Endothelial cell of umbilical vein (primary cell): ENCODE results near the gene EPS15. TPM values are rescaled to one million over a fixed set of nuclear protein-coding genes. Genes with fewer than 3 reads are reported as not detected.
"Not testable (repeated sequence)": the region's sequence is repeated elsewhere in the genome, so short reads cannot be mapped to it uniquely, and the experiment has no call there.

Experiments used
- BruUV-seq: library from RNA; stranded (reverse); fragments of 400-500 nt; replicated peaks from 2 replicates; lab custom pipeline; 2021; lab: Mats Ljungman, UMichigan
- CTCF ChIA-PET: fragments of 300-600, 350-600 bp; sonication (Branson Sonifier 250); formaldehyde crosslinking; loops from one replicate; lab custom pipeline; 2021; ENCODE audit warnings: antibody characterized with exemption, inconsistent platforms; lab: Charles Lee
- POLR2A ChIA-PET: fragments of 300-600, 350-600 bp; sonication (Branson Sonifier 250); formaldehyde crosslinking; loops from one replicate; lab custom pipeline; 2021; ENCODE audit warnings: antibody characterized with exemption, inconsistent platforms; lab: Charles Lee
- DNase-seq: peaks from one replicate; pipeline ENCODE4 v3.0.0-alpha.2; 2011; ENCODE audit warnings: low read depth, low spot score
- FAIRE-seq: peaks from 2 replicates; lab custom pipeline; 2011; peaks lifted over from hg19 to GRCh38; lab: Jason Lieb, UNC
- H2AFZ ChIP-seq: 2 replicates; pipeline ENCODE4 v1.6.0; 2012; ENCODE audit warnings: low read depth, low read length, control low read depth, inconsistent platforms
- H3K27ac ChIP-seq: 2 replicates; pipeline ENCODE4 v1.5.1; 2011; ENCODE audit warnings: low read depth, mild to moderate bottlenecking, control low read depth, low read length, moderate library complexity; ENCODE audit not compliant: insufficient read depth
- H3K27me3 ChIP-seq, 2 experiments: 2 replicates each; pipeline versions ENCODE4 v1.6.0 to v1.6.1; 2011; ENCODE audit warnings: low read length in 2 of 2, mixed read lengths in 1 of 2; ENCODE audit not compliant: control insufficient read depth in 2 of 2, insufficient read depth in 2 of 2
- H3K36me3 ChIP-seq, 2 experiments: 2 replicates in 1 of 2; 3 replicates in 1 of 2; pipeline ENCODE4 v1.5.1; 2011; ENCODE audit warnings: low read length in 2 of 2, mild to moderate bottlenecking in 1 of 2, moderate library complexity in 1 of 2; ENCODE audit not compliant: control insufficient read depth in 2 of 2, insufficient read depth in 2 of 2; ENCODE audit errors: extremely low read depth in 1 of 2
- H3K4me1 ChIP-seq: 3 replicates; pipeline ENCODE4 v1.5.1; 2011; ENCODE audit warnings: mild to moderate bottlenecking, low read length; ENCODE audit not compliant: control insufficient read depth, insufficient read depth; ENCODE audit errors: extremely low read depth
- H3K4me2 ChIP-seq: 2 replicates; pipeline ENCODE4 v1.6.1; 2011; ENCODE audit warnings: low read length, control low read depth, mixed read lengths; ENCODE audit not compliant: insufficient read depth
- H3K4me3 ChIP-seq, 3 experiments: fragments of 200-600 bp in 1 of 3; sonication (generic), shearing (Covaris generic) in 1 of 3; replicated peaks in 1 of 3; 2 replicates each; pipeline ENCODE4 v1.5.1; 2011 to 2016; ENCODE audit warnings: control low read depth in 3 of 3, low read length in 3 of 3, mild to moderate bottlenecking in 2 of 3, inconsistent platforms in 1 of 3, low read depth in 1 of 3, moderate library complexity in 1 of 3; ENCODE audit not compliant: insufficient read depth in 1 of 3
- H3K79me2 ChIP-seq: 2 replicates; pipeline ENCODE4 v1.6.0; 2012; ENCODE audit warnings: low read length, inconsistent platforms; ENCODE audit not compliant: control insufficient read depth, insufficient read depth
- H3K9ac ChIP-seq: replicated peaks from 2 replicates; pipeline ENCODE3; 2011; ENCODE audit warnings: low read length, control low read depth; ENCODE audit not compliant: insufficient read depth; ENCODE audit errors: extremely low read depth
- H3K9me1 ChIP-seq: replicated peaks from 3 replicates; pipeline ENCODE4 v1.6.0; 2011; ENCODE audit warnings: mild to moderate bottlenecking, low read length; ENCODE audit not compliant: control insufficient read depth, insufficient read depth; ENCODE audit errors: extremely low read depth
- H3K9me3 ChIP-seq: replicated peaks from 2 replicates; pipeline ENCODE4 v1.5.1; 2012; ENCODE audit warnings: low read length, inconsistent platforms; ENCODE audit not compliant: control insufficient read depth, insufficient read depth
- H4K20me1 ChIP-seq: replicated peaks from 2 replicates; pipeline ENCODE3; 2011; ENCODE audit warnings: mild to moderate bottlenecking, low read length; ENCODE audit not compliant: control insufficient read depth, insufficient read depth; ENCODE audit errors: extremely low read depth
- CTCF ChIP-seq, 2 donors: IDR thresholded peaks; 1 replicate in 1 of 2; 2 replicates in 1 of 2; pipeline ENCODE4 v1.5.1; 2011; ENCODE audit warnings: low read length in 2 of 2, mild to moderate bottlenecking in 2 of 2, moderate library complexity in 2 of 2, control low read depth in 1 of 2, inconsistent platforms in 1 of 2, low read depth in 1 of 2; ENCODE audit not compliant: insufficient read depth in 1 of 2; ENCODE audit errors: extremely low read depth in 1 of 2
- EZH2 ChIP-seq: IDR thresholded peaks from 2 replicates; pipeline ENCODE4 v1.6.1; 2012; ENCODE audit warnings: borderline replicate concordance, low read depth, mild to moderate bottlenecking, moderate library complexity, low read length, inconsistent platforms; ENCODE audit not compliant: severe bottlenecking
- FOS ChIP-seq: IDR thresholded peaks from 2 replicates; pipeline ENCODE4 v1.6.1; 2011; ENCODE audit warnings: mild to moderate bottlenecking, low read length, moderate library complexity, borderline replicate concordance; ENCODE audit not compliant: insufficient read depth
- GATA2 ChIP-seq: IDR thresholded peaks from 2 replicates; pipeline ENCODE4 v1.7.0; 2011; ENCODE audit warnings: low read depth, mild to moderate bottlenecking, moderate library complexity, mixed read lengths, low read length; ENCODE audit not compliant: insufficient read length, insufficient read depth
- JUN ChIP-seq: IDR thresholded peaks from 2 replicates; pipeline ENCODE4 v1.6.1; 2011; ENCODE audit warnings: borderline replicate concordance, low read depth; ENCODE audit not compliant: insufficient read length, insufficient read depth
- MYC ChIP-seq: IDR thresholded peaks from one replicate; pipeline ENCODE4 v1.6.1; 2011; ENCODE audit warnings: mild to moderate bottlenecking, low read depth, low read length
- POLR2A ChIP-seq: IDR thresholded peaks from 2 replicates; pipeline ENCODE4 v1.6.1; 2012; ENCODE audit warnings: low read depth, mild to moderate bottlenecking, control low read depth, low read length
- POLR2AphosphoS5 ChIP-seq: IDR thresholded peaks from 2 replicates; pipeline ENCODE4 v1.6.1; 2012; ENCODE audit warnings: low read depth, mild to moderate bottlenecking, control low read depth, low read length, moderate library complexity; ENCODE audit not compliant: insufficient read depth
- dilution Hi-C: fragments of 300-500 bp; cut with MboI; formaldehyde crosslinking; loops from one replicate; pipeline ENCODE4 v1.15.0; 2019; ENCODE audit warnings: low sequenced_read_pairs; ENCODE audit not compliant: extremely low pct_ligation_motif_present
- intact Hi-C: fragments of 100-400 bp; cut with micrococcal nuclease; formaldehyde crosslinking; loops from one replicate; pipeline ENCODE4 v1.10.0; 2022
- polyA plus RNA-seq, 4 experiments: library from polyadenylated mRNA; depleted of rRNA in 3 of 4; stranded (reverse) in 3 of 4; unstranded in 1 of 4; fragments of >200 nt; gene quantifications; 2 replicates each; pipeline versions ENCODE4 v1.2.1 to v1.2.3, GENCODE V29; 2011 to 2012; ENCODE audit warnings: missing spikeins in 1 of 4
- total RNA-seq: library from RNA; stranded (reverse); gene quantifications from 2 replicates; pipeline ENCODE4 v1.2.3, GENCODE V29; 2021
- TF ChIP-seq, protein P1 (sequence below): IDR thresholded peaks from 2 replicates; pipeline ENCODE4 v1.6.1; 2011; ENCODE audit not compliant: insufficient read depth, insufficient read length

Gene EPS15
- total and polyA plus RNA-seq, 2 donors (not counting 3 experiments of a cell fraction or from before 2014, with no cell fraction given) = 15.4 to 44.8 TPM

GRCh38 chr1:51439053-51439452 is 80.0 kb downstream of the EPS15 start:
- Histone ChIP-seq H3K4me1 (peaks cover 8% of the 10 kb centered on the region), H3K9me3 (no peaks in the 10 kb centered on the region), H3K4me2 (no peak overlapping the region), H3K9me1 (no peaks in the 10 kb centered on the region), H2AFZ (no peak overlapping the region), H3K4me3 (no peak overlapping the region), H3K27ac (no peak overlapping the region), H3K9ac (no peak overlapping the region), H4K20me1 (no peaks in the 10 kb centered on the region), H3K36me3 (peaks cover 0 to 10% of the 10 kb centered on the region in 2 experiments), H3K27me3 (no peaks in the 10 kb centered on the region), H3K79me2 (no peaks in the 10 kb centered on the region)
- ChIA-PET CTCF (no interaction called here), POLR2A (no interaction called here)
- dilution Hi-C loops (no loop called here), intact Hi-C loops (no loop called here)
- no peak for DNase-seq
- BruUV-seq = no TSS peak
- TF ChIP-seq, protein P1, sequence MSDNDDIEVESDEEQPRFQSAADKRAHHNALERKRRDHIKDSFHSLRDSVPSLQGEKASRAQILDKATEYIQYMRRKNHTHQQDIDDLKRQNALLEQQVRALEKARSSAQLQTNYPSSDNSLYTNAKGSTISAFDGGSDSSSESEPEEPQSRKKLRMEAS = no peak
- no peak for TF ChIP-seq FOS
- TF ChIP-seq POLR2A = no peak
- TF ChIP-seq EZH2 = no peak
- TF ChIP-seq JUN = no peak
- no peak for TF ChIP-seq GATA2
- TF ChIP-seq POLR2AphosphoS5 = no peak
- no peak for TF ChIP-seq CTCF (IDR thresholded peaks at IDR 0.05; ENCODE audit: extremely low read depth in 1 of 2, insufficient read depth in 1 of 2, low read depth in 1 of 2, low read length in 2 of 2)
- no peak for TF ChIP-seq MYC
- FAIRE-seq = no peak

- H3K4me3 ChIP-seq, POLR2A ChIA-PET, H3K4me2 ChIP-seq, BruUV-seq, H3K27ac ChIP-seq, H3K9me1 ChIP-seq, FAIRE-seq, H4K20me1 ChIP-seq, H3K27me3 ChIP-seq, dilution Hi-C loops, intact Hi-C loops, H3K79me2 ChIP-seq, H3K36me3 ChIP-seq, H2AFZ ChIP-seq, H3K9me3 ChIP-seq, H3K9ac ChIP-seq, DNase-seq: not testable (repeated sequence)
- CTCF ChIA-PET = interaction anchor here (1.2 kb wide), 1 partner anchor 98 kb away, joined by 3 read pairs; no protein-coding TSS in a partner anchor
- peaks cover 24% of the 10 kb centered on the region for H3K4me1 ChIP-seq
Measured at GRCh38 chr1:51437391-51437790, 81.7 kb downstream of the EPS15 start.
